ENCODE measurements around the gene FXYD2. TPM values are rescaled to one million over a fixed set of nuclear protein-coding genes. Genes with fewer than 3 reads are reported as not detected.

Gene FXYD2
- total and polyA plus RNA-seq, 2 of the 8 experiments (the other 6 are each of a cell fraction or from before 2014, with no cell fraction given) = 0.89 to 1.1 TPM

DNA sequence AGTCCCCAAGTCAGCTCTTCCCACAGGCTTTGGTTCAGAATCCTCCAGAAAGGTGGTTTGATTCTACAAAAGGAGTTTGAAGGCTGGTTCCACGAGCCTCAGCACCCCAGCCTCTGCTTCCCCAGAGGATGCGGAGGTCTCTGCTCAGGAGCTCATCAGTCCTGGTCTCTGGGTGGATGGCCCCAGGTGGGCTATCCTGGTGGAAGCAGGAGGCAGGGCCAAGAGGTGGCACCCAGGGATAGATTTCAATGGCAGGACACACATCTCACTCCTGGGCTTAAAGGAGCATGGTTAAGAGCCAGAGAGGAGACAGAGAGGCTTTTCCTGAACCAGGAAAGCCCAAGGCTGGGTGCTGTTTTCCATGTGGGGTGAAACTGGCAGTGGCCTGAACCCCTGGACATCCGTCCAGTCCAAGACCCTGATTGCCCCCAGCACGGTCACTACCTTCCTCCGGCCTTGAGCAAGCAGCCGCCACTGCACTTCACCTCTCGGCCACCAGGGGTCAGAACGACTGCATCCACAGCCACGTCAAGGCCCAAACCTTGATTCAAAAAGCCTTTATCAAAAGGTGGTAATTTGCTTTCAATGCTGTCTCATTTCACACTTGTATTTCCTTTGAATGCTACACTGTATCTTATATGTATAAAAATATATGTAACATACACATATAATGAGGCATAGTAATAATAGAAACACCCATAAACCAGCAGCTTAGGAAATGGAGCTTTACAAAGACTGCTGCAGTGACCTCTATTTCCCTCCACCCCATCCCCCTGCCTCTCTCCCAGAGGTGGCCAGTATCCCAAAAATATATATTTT, 19.3 kb upstream of the FXYD2 start (continued):
- TF ChIP-seq BCL11A (IDR thresholded peaks at IDR 0.05; ENCODE audit: low read depth in 2 of 2, low read length in 2 of 2) (no peak), RAD21 (IDR thresholded peaks at IDR 0.05 in 1 of 2, conservative IDR thresholded peaks at IDR 0.05 in 1 of 2; ENCODE audit: low read depth in 2 of 2, low read length in 2 of 2) (peak; percentile 91 to 94), MAFK (IDR thresholded peaks at IDR 0.05; ENCODE audit: low read depth, low read length) (no peak), JUND (IDR thresholded peaks at IDR 0.05; ENCODE audit: low read length) (no peak), YY1 (IDR thresholded peaks at IDR 0.05; ENCODE audit: low read depth, low read length) (no peak), CBX5 (IDR thresholded peaks at IDR 0.05; ENCODE audit: low read depth, low read length) (no peak), KDM4A (IDR thresholded peaks at IDR 0.05; ENCODE audit: low read depth, low read length, severe bottlenecking) (no peak), RBBP5 (IDR thresholded peaks at IDR 0.05; ENCODE audit: borderline replicate concordance, low read depth, low read length) (no peak), TCF12 (IDR thresholded peaks at IDR 0.05; ENCODE audit: low read depth, low read length) (no peak), CREB1 (IDR thresholded peaks at IDR 0.05) (0 out of 2 replicates have a peak, but pooled peaks have one; percentile 26), SRF (IDR thresholded peaks at IDR 0.05; ENCODE audit: low read depth, low read length) (no peak), FOSL1 (IDR thresholded peaks at IDR 0.05; ENCODE audit: insufficient read depth, low read depth, low read length) (no peak), CEBPB (IDR thresholded peaks at IDR 0.05; ENCODE audit: low read depth, low read length) (no peak)
- TF ChIP-seq, protein P1, sequence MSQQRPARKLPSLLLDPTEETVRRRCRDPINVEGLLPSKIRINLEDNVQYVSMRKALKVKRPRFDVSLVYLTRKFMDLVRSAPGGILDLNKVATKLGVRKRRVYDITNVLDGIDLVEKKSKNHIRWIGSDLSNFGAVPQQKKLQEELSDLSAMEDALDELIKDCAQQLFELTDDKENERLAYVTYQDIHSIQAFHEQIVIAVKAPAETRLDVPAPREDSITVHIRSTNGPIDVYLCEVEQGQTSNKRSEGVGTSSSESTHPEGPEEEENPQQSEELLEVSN (IDR thresholded peaks at IDR 0.05) = no peak
